HG03108 (cell line): ENCODE results near the gene GGTLC2.

ENCODE experiments used
- ATAC-seq: cut with Tn5 transposase; IDR thresholded peaks from one replicate; pipeline ENCODE4 v1.9.1; 2021; ENCODE audit warnings: moderate library complexity; ENCODE audit not compliant: unreplicated experiment

GGTLC2 gene

DNA sequence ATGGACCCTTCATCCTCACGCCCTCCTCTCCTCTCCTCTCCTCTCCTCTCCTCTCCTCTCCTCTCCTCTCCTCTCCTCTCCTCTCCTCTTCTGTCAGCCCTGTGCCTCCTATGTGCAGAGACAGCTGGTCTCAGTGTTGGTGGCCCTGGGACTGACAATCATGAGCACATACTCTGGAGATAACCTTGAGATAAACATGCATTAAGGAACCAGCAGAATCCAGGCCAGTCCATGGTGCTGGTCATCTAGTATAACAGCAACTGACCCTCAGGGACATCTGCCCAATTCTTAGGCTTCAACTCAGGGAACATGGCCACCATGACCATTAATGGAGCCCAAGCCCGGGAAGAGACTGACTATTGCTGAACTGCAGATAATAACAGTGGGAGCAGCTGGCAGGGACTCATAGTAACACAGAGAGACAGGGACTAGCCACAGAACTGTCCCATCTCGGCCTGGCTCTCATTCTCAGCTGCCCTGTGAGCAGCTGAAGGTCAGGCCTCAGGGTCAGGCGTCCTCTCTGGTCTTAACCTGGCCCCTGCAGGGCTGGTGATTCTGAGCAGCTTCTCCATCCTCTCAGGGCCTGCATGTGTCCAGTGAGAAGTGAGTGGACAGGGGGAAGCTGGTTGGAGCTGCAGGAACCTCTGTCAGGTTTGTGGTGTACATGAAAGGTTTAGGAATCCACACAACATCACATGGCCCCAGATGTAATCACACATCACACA lies 45.4 kb downstream of the GGTLC2 start:
- ATAC-seq: no peak

DNA sequence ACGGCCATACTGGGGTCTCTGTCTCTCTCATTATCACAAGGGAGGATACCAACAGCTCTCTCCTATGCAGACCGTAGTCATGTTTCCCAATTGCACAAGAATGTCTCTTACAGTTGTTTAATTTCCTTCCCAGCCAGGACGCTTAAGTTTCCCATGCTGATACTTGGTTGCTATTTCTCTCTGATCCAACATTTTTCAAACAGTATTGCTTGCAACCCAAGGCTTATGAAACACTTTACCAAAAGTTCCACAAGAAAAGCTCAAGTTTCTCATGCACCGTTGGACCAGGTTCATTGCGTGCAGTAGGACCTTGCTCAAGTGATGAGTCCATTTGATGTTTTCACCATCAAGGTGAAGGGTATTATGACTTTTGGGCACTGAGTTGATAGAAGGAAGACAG lies 46.6 kb downstream of the GGTLC2 start:
- no peak for ATAC-seq

DNA sequence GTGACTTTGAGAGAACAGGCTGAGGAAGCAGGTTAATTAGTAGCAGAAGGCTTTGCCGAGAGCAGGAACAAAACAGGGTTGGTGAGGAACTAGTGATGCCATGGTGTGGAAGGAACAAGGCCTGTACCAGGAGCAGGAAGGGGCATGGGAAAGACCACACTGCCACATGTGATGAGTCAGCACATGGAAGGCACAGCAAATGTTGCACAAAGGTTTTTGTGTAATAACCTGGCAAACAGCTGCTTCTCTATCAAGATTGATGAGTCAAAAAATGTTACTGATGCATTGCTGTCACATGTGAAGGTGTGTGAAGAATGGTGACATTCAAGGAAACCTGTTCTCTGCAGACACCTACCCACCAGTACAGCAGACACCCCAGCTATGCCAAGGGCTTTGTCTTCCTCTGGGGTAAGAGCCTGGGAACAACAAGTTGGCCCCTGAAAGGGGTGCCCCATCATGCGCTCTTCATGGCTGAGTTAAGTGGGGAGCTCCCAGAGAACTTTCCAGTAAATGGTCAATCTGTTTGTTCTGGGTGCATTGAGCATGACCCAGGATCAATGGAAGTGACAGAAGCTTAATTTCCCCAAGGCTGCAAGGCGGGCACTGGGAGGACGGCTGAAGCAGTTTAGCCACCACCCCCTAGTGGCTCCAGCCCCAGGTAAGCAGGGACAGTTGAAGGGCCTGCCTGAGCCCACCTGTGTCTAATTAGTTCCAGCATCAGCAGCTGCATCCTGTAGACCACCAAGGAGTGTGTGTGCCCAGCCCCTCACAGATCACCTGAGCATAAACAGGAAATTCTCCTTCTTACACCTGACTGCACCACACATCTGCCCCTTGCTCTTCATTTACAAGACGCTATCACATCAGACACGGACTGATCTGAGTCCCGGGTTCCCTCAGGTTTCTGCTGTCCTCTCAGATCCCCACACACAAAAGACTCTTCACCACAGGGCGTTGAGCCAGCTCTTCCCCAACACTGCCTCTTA lies 47.6 kb downstream of the GGTLC2 start:
- ATAC-seq: no peak

DNA sequence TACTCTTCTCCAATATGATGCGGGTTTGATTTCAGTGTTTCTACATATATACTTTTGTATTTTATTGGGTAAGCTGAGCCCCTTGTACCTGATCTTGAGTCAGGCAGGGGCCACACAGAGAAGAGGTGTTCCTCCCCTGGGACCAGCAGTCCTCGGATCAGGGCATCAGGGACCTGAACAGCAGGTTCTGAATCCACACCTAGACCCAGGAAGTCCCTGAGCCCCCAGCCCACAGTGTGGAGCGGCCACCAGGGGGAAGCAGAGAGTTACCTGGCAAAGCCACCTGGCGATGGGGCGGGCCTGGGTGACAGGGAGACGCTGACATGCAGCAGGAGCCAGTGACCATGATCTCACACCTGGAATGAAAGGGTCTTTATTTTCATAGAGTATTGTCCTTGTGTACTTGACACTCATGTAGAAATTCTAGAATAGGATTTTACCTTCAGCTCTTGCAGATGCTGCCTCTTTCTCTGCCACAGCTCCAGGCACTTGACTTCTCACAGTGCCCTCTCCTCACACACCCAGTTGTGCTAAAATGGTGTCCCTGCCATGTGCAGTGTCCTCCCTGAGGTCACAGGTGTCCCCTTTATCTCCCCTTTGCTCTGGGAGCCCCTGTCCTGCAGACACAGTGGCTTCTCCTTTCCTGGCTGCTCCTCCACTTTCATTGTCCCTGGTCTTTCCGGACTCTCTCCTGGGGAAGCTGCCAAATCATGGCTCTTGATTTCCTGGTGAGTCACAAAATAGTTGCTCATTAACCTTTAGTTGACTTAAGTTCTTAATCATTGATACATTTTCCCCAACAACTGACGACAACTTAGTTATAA lies 48.5 kb downstream of the GGTLC2 start:
- no peak for ATAC-seq

DNA sequence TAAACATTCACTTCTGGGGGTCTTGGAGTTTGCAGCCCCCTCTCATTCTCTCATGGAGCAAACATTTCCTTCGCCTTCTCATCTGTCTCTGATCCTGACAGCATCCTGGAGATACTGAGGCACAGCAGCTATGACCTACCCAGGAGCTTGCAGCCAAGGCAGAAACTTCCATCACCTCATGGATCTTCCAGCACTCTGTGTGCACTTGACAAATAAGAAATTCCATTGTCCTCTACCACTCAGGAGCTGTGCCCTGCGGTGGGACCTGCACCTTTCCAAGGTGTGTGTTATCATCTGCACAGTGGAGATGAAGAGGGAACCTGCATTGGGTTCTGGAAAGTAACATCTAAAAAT lies 49.1 kb downstream of the GGTLC2 start:
- ATAC-seq: no peak

DNA sequence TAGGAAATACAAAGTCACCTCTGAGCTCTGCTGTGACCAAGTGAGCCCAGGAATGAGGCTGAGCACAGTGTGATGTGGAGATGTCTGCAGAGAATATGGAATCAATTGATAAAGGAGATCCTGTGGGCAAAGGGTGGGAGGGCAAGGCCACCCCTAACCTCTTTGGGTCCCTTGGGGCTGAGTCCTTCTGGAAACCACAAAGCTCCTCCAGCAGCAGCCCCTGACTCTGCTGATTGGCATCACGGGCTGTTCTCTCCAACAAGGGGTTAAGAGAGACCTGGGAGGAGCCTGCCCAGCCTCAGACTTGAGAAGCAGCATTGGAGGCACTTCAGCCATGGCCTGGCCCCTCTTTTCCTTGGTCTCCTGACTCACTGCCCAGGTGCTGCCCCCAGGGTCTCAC lies 49.7 kb downstream of the GGTLC2 start:
- ATAC-seq: no peak

DNA sequence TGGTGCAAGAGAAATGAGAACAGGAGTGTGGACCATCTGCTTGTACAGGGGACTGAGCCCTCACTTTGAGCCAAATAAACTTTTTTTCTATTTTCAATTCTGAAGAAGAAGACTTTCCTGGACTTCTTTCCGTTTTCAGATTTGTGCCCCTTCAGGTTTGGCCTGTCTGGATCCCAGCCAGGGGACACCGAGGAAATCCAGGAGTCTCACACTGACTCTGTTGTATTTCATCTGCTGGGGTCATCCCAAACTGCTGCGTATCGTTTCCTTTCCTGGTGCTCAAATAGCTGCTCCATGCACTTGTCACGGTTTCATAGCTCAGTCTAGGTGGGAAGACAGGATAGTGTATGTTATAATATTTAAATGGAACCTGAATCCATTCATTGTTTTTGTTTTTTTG lies 51.7 kb downstream of the GGTLC2 start:
- ATAC-seq: no peak
